HL-60 (cell line): ENCODE data around the gene MGME1.
"Not testable (repeated sequence)": the region's sequence is repeated elsewhere in the genome, so short reads cannot be mapped to it uniquely, and the experiment has no call there.

Experiments
- POLR2AphosphoS5 ChIP-seq: IDR thresholded peaks from 2 replicates; pipeline ENCODE4 v1.6.1; 2012; ENCODE audit warnings: low read depth
- SPI1 ChIP-seq: IDR thresholded peaks from 2 replicates; pipeline ENCODE4 v1.6.1; 2012; ENCODE audit warnings: low read depth, mild to moderate bottlenecking, borderline replicate concordance
- TF ChIP-seq, protein P1 (sequence below): IDR thresholded peaks from one replicate; pipeline ENCODE4 v1.5.1; 2011; ENCODE audit warnings: low read length, control low read depth, inconsistent platforms; ENCODE audit not compliant: insufficient read depth
- TF ChIP-seq, protein P2 (sequence below): IDR thresholded peaks from 2 replicates; pipeline ENCODE4 v1.6.1; 2012; ENCODE audit warnings: low read depth; ENCODE audit not compliant: insufficient replicate concordance

DNA sequence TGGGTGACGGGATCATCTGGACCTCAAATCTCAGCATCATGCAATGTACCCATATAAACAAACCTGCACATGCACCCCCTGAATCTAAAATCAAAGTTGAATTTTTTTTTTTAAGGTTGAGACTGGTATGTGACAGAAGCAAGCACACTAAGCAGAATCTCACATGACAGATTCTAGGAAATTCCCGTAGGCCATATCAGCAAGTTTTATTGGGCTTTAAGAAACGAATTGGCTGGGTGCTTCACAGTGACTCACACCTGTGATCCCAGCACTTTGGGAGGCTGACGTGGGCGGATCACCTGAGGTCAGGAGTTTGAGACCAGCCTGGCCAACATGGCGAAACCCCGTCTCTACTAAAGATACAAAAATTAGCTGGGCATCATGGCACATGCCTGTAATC lies 58.2 kb downstream of the MGME1 start:
- TF ChIP-seq, protein P1, sequence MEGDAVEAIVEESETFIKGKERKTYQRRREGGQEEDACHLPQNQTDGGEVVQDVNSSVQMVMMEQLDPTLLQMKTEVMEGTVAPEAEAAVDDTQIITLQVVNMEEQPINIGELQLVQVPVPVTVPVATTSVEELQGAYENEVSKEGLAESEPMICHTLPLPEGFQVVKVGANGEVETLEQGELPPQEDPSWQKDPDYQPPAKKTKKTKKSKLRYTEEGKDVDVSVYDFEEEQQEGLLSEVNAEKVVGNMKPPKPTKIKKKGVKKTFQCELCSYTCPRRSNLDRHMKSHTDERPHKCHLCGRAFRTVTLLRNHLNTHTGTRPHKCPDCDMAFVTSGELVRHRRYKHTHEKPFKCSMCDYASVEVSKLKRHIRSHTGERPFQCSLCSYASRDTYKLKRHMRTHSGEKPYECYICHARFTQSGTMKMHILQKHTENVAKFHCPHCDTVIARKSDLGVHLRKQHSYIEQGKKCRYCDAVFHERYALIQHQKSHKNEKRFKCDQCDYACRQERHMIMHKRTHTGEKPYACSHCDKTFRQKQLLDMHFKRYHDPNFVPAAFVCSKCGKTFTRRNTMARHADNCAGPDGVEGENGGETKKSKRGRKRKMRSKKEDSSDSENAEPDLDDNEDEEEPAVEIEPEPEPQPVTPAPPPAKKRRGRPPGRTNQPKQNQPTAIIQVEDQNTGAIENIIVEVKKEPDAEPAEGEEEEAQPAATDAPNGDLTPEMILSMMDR: not testable (repeated sequence)
- TF ChIP-seq, protein P2, sequence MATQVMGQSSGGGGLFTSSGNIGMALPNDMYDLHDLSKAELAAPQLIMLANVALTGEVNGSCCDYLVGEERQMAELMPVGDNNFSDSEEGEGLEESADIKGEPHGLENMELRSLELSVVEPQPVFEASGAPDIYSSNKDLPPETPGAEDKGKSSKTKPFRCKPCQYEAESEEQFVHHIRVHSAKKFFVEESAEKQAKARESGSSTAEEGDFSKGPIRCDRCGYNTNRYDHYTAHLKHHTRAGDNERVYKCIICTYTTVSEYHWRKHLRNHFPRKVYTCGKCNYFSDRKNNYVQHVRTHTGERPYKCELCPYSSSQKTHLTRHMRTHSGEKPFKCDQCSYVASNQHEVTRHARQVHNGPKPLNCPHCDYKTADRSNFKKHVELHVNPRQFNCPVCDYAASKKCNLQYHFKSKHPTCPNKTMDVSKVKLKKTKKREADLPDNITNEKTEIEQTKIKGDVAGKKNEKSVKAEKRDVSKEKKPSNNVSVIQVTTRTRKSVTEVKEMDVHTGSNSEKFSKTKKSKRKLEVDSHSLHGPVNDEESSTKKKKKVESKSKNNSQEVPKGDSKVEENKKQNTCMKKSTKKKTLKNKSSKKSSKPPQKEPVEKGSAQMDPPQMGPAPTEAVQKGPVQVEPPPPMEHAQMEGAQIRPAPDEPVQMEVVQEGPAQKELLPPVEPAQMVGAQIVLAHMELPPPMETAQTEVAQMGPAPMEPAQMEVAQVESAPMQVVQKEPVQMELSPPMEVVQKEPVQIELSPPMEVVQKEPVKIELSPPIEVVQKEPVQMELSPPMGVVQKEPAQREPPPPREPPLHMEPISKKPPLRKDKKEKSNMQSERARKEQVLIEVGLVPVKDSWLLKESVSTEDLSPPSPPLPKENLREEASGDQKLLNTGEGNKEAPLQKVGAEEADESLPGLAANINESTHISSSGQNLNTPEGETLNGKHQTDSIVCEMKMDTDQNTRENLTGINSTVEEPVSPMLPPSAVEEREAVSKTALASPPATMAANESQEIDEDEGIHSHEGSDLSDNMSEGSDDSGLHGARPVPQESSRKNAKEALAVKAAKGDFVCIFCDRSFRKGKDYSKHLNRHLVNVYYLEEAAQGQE: not testable (repeated sequence)
- not testable (repeated sequence) for TF ChIP-seq SPI1, POLR2AphosphoS5
